ENCODE measurements around the gene VGLL3. TPM values are rescaled to one million over a fixed set of nuclear protein-coding genes. Genes with fewer than 3 reads are reported as not detected.

VGLL3 gene
- total RNA-seq, 1 donor from 2014 or later: 0.36 TPM

GRCh38 chr3:86973440-86973839 lies 17.5 kb downstream of the VGLL3 start:
- H3K4me3 Mint-ChIP-seq (ENCODE audit: unreplicated experiment): no peak overlapping the region
- TF ChIP-seq, protein P1, sequence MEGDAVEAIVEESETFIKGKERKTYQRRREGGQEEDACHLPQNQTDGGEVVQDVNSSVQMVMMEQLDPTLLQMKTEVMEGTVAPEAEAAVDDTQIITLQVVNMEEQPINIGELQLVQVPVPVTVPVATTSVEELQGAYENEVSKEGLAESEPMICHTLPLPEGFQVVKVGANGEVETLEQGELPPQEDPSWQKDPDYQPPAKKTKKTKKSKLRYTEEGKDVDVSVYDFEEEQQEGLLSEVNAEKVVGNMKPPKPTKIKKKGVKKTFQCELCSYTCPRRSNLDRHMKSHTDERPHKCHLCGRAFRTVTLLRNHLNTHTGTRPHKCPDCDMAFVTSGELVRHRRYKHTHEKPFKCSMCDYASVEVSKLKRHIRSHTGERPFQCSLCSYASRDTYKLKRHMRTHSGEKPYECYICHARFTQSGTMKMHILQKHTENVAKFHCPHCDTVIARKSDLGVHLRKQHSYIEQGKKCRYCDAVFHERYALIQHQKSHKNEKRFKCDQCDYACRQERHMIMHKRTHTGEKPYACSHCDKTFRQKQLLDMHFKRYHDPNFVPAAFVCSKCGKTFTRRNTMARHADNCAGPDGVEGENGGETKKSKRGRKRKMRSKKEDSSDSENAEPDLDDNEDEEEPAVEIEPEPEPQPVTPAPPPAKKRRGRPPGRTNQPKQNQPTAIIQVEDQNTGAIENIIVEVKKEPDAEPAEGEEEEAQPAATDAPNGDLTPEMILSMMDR (IDR thresholded peaks at IDR 0.05; ENCODE audit: unreplicated experiment): no peak
- no peaks in the 10 kb centered on the region for H3K36me3 Mint-ChIP-seq (ENCODE audit: low read depth, unreplicated experiment)
- no peaks in the 10 kb centered on the region for H3K4me1 Mint-ChIP-seq (ENCODE audit: unreplicated experiment)
- no peak for DNase-seq (ENCODE audit: low spot score)
- H3K27me3 Mint-ChIP-seq (ENCODE audit: unreplicated experiment): peaks cover 3% of the 10 kb centered on the region
- no peaks in the 10 kb centered on the region for H3K9me3 Mint-ChIP-seq (ENCODE audit: unreplicated experiment)
- no peak overlapping the region for H3K27ac Mint-ChIP-seq (ENCODE audit: unreplicated experiment)

- H3K36me3 Mint-ChIP-seq (ENCODE audit: low read depth, unreplicated experiment): no peaks in the 10 kb centered on the region
- peak; percentile 36 for DNase-seq (ENCODE audit: low spot score)
- no peaks in the 10 kb centered on the region for H3K4me1 Mint-ChIP-seq (ENCODE audit: unreplicated experiment)
- TF ChIP-seq, protein P1 (IDR thresholded peaks at IDR 0.05; ENCODE audit: unreplicated experiment): peak; percentile 80
- peaks cover 3% of the 10 kb centered on the region for H3K27me3 Mint-ChIP-seq (ENCODE audit: unreplicated experiment)
- no peak overlapping the region for H3K27ac Mint-ChIP-seq (ENCODE audit: unreplicated experiment)
- H3K4me3 Mint-ChIP-seq (ENCODE audit: unreplicated experiment): no peak overlapping the region
- H3K9me3 Mint-ChIP-seq (ENCODE audit: unreplicated experiment): no peaks in the 10 kb centered on the region
Measured at GRCh38 chr3:86969500-86970189, 21.3 kb downstream of the VGLL3 start.

DNA sequence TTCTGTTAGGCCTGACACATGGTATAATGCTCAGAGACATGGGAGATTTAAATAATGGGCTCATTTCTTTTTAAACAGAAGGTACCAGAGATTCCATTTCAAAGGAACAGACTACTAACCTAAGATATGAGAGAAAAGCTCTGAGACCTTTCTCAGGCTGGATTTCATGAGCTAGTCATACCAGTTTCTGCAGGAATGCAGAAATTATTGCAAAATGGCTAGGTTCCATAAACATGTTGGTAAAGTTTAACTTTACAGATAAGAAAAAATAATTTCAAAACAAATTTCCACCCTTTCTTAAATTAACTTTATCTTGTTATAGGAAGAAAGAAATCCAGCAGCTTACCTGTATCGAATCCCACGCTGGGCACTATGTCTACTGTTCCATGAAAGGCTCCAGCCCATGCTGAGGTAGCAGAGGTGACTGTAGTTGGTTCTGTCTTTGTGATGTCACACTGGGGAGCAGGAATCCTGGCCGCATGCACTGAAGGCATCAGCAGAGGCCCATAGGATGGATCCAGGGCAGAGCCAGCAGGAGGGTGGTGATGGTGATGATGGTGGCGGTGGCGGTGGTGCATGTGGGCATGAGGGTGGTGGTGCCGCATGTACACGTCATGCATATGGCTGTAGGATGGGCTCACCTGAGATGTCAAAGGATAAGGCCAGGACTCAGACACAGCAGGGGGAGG lies 22.6 kb downstream of the VGLL3 start:
- TF ChIP-seq, protein P1 (IDR thresholded peaks at IDR 0.05; ENCODE audit: unreplicated experiment): no peak
- Mint-ChIP-seq H3K4me3 (ENCODE audit: unreplicated experiment) (no peak overlapping the region), H3K9me3 (ENCODE audit: unreplicated experiment) (no peaks in the 10 kb centered on the region), H3K4me1 (ENCODE audit: unreplicated experiment) (no peaks in the 10 kb centered on the region), H3K36me3 (ENCODE audit: low read depth, unreplicated experiment) (no peaks in the 10 kb centered on the region), H3K27ac (ENCODE audit: unreplicated experiment) (no peak overlapping the region), H3K27me3 (ENCODE audit: unreplicated experiment) (peaks cover 3% of the 10 kb centered on the region)
- DNase-seq (ENCODE audit: low spot score): no peak

GRCh38 chr3:86967062-86967461 lies 23.9 kb downstream of the VGLL3 start:
- Mint-ChIP-seq H3K4me3 (ENCODE audit: unreplicated experiment) (no peak overlapping the region), H3K27ac (ENCODE audit: unreplicated experiment) (no peak overlapping the region), H3K9me3 (ENCODE audit: unreplicated experiment) (no peaks in the 10 kb centered on the region), H3K27me3 (ENCODE audit: unreplicated experiment) (peaks cover 3% of the 10 kb centered on the region), H3K36me3 (ENCODE audit: low read depth, unreplicated experiment) (no peaks in the 10 kb centered on the region), H3K4me1 (ENCODE audit: unreplicated experiment) (no peaks in the 10 kb centered on the region)
- TF ChIP-seq, protein P1 (IDR thresholded peaks at IDR 0.05; ENCODE audit: unreplicated experiment): no peak
- no peak for DNase-seq (ENCODE audit: low spot score)

GRCh38 chr3:86965166-86965565 lies 25.8 kb downstream of the VGLL3 start:
- TF ChIP-seq, protein P1 (IDR thresholded peaks at IDR 0.05; ENCODE audit: unreplicated experiment): no peak
- H3K36me3 Mint-ChIP-seq (ENCODE audit: low read depth, unreplicated experiment): no peaks in the 10 kb centered on the region
- no peak overlapping the region for H3K27ac Mint-ChIP-seq (ENCODE audit: unreplicated experiment)
- no peak overlapping the region for H3K4me3 Mint-ChIP-seq (ENCODE audit: unreplicated experiment)
- H3K4me1 Mint-ChIP-seq (ENCODE audit: unreplicated experiment): no peaks in the 10 kb centered on the region
- H3K9me3 Mint-ChIP-seq (ENCODE audit: unreplicated experiment): no peaks in the 10 kb centered on the region
- DNase-seq (ENCODE audit: low spot score): no peak
- H3K27me3 Mint-ChIP-seq (ENCODE audit: unreplicated experiment): peaks cover under 1% of the 10 kb centered on the region

Data from endothelial cell (in vitro differentiated cells).